Ovary (tissue), 9 donors: Measurements from ENCODE around the gene CHRM3. TPM values are rescaled to one million over a fixed set of nuclear protein-coding genes. Genes with fewer than 3 reads are reported as not detected.

ENCODE experiments used
- DNase-seq, 5 donors: peaks; one replicate each; pipeline ENCODE4 v3.0.0-alpha.2; 2019 to 2020
- H3K27ac ChIP-seq, 2 donors: fragments of 200-600 bp; one replicate each; pipeline versions ENCODE4 v1.5.1 to v1.8.0; 2019 to 2022
- H3K27me3 ChIP-seq: fragments of 200-600 bp; one replicate; pipeline ENCODE4 v1.8.0; 2022
- H3K36me3 ChIP-seq: fragments of 200-600 bp; sonication (generic); one replicate; pipeline ENCODE4 v1.5.1; 2019
- H3K4me1 ChIP-seq: one replicate; pipeline ENCODE4 v1.8.1; 2013; ENCODE audit warnings: mild to moderate bottlenecking, moderate library complexity; ENCODE audit not compliant: insufficient read depth
- H3K4me3 ChIP-seq: fragments of 200-600 bp; sonication (generic); one replicate; pipeline ENCODE4 v1.5.1; 2017
- H3K9me3 ChIP-seq, 2 donors: fragments of 200-600 bp in 1 of 2; sonication (generic) in 1 of 2; one replicate each; pipeline versions ENCODE4 v1.5.1 to v1.8.1; 2013 to 2019; ENCODE audit warnings: mild to moderate bottlenecking in 1 of 2, moderate library complexity in 1 of 2
- CTCF ChIP-seq, 3 donors: fragments of 450-650 bp in 2 of 3; fragments of 200-600 bp in 1 of 3; IDR thresholded peaks; one replicate each; pipeline versions ENCODE4 v1.5.1 to v1.8.0; 2016 to 2022; ENCODE audit warnings: antibody characterized with exemption in 3 of 3, mild to moderate bottlenecking in 1 of 3
- EP300 ChIP-seq: sonication (generic); formaldehyde crosslinking; IDR thresholded peaks from one replicate; pipeline ENCODE4 v1.6.1; 2017; ENCODE audit warnings: antibody characterized with exemption
- POLR2A ChIP-seq: fragments of 450-650 bp; IDR thresholded peaks from one replicate; pipeline ENCODE4 v1.6.1; 2017; ENCODE audit warnings: antibody characterized with exemption, mild to moderate bottlenecking, moderate library complexity
- whole genome bisulfite sequencing, 3 donors: extraction: QIAGEN DNeasy Blood & Tissue Kit in 1 of 3; methylation state at CpG; one replicate each; pipeline versions ENCODE4 v1.1.5 to v1.1.7; 2013 to 2017; 5-methylcytosine and 5-hydroxymethylcytosine counted together
- intact Hi-C, 4 donors: fragments of 100-400 bp; cut with DNase I; formaldehyde crosslinking; loops; one replicate each; pipeline versions ENCODE4 v1.11.0 to v1.15.1; 2022 to 2023
- polyA plus RNA-seq, 2 donors: library from polyadenylated mRNA; stranded (reverse); fragments of 200-250 nt in 1 of 2; fragments of 350-450 nt in 1 of 2; fragmentation: Illumina TruSeq in 1 of 2; extraction: RNeasy Lipid Tissue Mini Kit (QIAGEN cat#74804) in 1 of 2; gene quantifications; one replicate each; pipeline ENCODE4 v1.2.3, GENCODE V29; 2013 to 2014
- total RNA-seq, 7 donors: library from RNA; depleted of rRNA in 2 of 7; stranded (reverse); fragments of >200 nt in 2 of 7; fragmentation: NEBNext Ultra II Directional in 3 of 7; extraction: Animal tissue kit (Norgen Biotek cat#: 25700) in 3 of 7; gene quantifications; one replicate each; pipeline versions ENCODE4 v1.1.0 to v1.2.4, GENCODE V29; 2016 to 2023
- donor health status: DM: no; HTN: no; CAD: no; lungs with moderate emphysema.
- donor health status: DM: no; HTN: no; CAD: no.
- donor health status: Bipolar disorder and iron deficiency.
- donor health status: DM: yes; HTN: yes; CAD: no.
- donor health status: DM: no; HTN: no; CAD: no.
- donor health status: DM: yes; HTN: yes; CAD: no.

Gene CHRM3
- total and polyA plus RNA-seq, 9 donors = 1.2 to 39.9 (median 10.1) TPM

- H3K4me3 ChIP-seq = no peak overlapping the region
- intact Hi-C loops = no loop called here
- no peaks in the 10 kb centered on the region for H3K4me1 ChIP-seq
- H3K27me3 ChIP-seq = no peaks in the 10 kb centered on the region
- no peaks in the 10 kb centered on the region for H3K9me3 ChIP-seq
- H3K27ac ChIP-seq = no peak overlapping the region
- DNase-seq = no peak
- TF ChIP-seq CTCF (IDR thresholded peaks at IDR 0.05) (no peak), POLR2A (no peak), EP300 (no peak)
- 94 to 97% (median 96%) methylated on average over 1 of the region's 1 CpG for WGBS, 3 donors
- H3K36me3 ChIP-seq = no peaks in the 10 kb centered on the region
Measured at GRCh38 chr1:239432255-239432654, 45.9 kb downstream of the CHRM3 start.

GRCh38 chr1:239434181-239434580, 47.8 kb downstream of the CHRM3 start:
- H3K9me3 ChIP-seq = no peaks in the 10 kb centered on the region

More at GRCh38 chr1:239434181-239434580, 47.8 kb downstream of the CHRM3 start:
- no peak for DNase-seq
- no peaks in the 10 kb centered on the region for H3K36me3 ChIP-seq
- intact Hi-C loops = no loop called here
- no peaks in the 10 kb centered on the region for H3K27me3 ChIP-seq
- no peak overlapping the region for H3K27ac ChIP-seq
- WGBS, 3 donors = 91 to 95% (median 92%) methylated on average over 5 of the region's 5 CpGs
- H3K4me1 ChIP-seq = no peaks in the 10 kb centered on the region
- TF ChIP-seq CTCF (IDR thresholded peaks at IDR 0.05) (no peak), EP300 (no peak), POLR2A (no peak)
- H3K4me3 ChIP-seq = no peak overlapping the region
